Loucy (cell line): ENCODE measurements around the gene AKNA.

Experiments used
- EZH2phosphoT487 ChIP-seq: fragments of 200-600 bp; IDR thresholded peaks from 2 replicates; pipeline ENCODE4 v1.6.1; 2018; ENCODE audit warnings: antibody characterized with exemption, mild to moderate bottlenecking, moderate library complexity, borderline replicate concordance
- TF ChIP-seq, protein P1 (sequence below): fragments of 200-600 bp; sonication (generic); conservative IDR thresholded peaks from 2 replicates; pipeline ENCODE4 v1.5.1; 2014; ENCODE audit warnings: mild to moderate bottlenecking, antibody characterized with exemption, low read length

DNA sequence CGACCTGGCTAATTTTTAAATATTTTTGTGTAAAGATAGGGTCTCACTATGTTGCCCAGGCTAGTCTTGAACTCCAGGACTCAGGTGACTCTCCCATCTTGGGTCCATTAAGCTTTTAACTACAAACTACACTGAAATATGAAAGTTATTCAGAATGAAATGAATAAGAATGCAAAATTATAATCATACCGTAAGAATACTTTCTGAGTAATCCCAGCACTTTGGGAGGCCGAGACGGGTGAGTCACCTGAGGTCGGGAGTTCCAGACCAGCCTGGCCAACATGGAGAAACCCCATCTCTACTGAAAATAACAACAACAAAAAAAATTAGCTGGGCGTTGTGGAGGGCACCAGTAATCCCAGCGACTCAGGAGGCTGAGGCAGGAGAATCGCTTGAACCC lies 66.0 kb downstream of the AKNA start:
- TF ChIP-seq, protein P1, sequence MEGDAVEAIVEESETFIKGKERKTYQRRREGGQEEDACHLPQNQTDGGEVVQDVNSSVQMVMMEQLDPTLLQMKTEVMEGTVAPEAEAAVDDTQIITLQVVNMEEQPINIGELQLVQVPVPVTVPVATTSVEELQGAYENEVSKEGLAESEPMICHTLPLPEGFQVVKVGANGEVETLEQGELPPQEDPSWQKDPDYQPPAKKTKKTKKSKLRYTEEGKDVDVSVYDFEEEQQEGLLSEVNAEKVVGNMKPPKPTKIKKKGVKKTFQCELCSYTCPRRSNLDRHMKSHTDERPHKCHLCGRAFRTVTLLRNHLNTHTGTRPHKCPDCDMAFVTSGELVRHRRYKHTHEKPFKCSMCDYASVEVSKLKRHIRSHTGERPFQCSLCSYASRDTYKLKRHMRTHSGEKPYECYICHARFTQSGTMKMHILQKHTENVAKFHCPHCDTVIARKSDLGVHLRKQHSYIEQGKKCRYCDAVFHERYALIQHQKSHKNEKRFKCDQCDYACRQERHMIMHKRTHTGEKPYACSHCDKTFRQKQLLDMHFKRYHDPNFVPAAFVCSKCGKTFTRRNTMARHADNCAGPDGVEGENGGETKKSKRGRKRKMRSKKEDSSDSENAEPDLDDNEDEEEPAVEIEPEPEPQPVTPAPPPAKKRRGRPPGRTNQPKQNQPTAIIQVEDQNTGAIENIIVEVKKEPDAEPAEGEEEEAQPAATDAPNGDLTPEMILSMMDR, result no peak
- no peak for TF ChIP-seq EZH2phosphoT487
